Thoracic aorta (tissue), 2 donors: ENCODE measurements around the gene USP4. TPM values are rescaled to one million over a fixed set of nuclear protein-coding genes. Genes with fewer than 3 reads are reported as not detected.

ENCODE experiments used
- ATAC-seq: fragments of 150-250 bp; one replicate; pipeline ENCODE4 v1.8.0; 2017; ENCODE audit warnings: low read depth; ENCODE audit not compliant: insufficient number of reproducible peaks, low FRiP score
- DNase-seq: peaks from one replicate; pipeline ENCODE4 v3.0.0-alpha.2; 2020; ENCODE audit warnings: low spot score
- H3K27ac ChIP-seq, 2 donors: fragments of 200-600 bp; sonication (generic); 1 replicate in 1 of 2; 2 replicates in 1 of 2; pipeline ENCODE4 v1.5.1; 2016; ENCODE audit warnings: mild to moderate bottlenecking in 2 of 2, moderate library complexity in 2 of 2
- H3K27me3 ChIP-seq: fragments of 200-600 bp; sonication (generic); replicated peaks from 2 replicates; pipeline ENCODE4 v1.6.0; 2016; ENCODE audit warnings: mild to moderate bottlenecking; ENCODE audit not compliant: insufficient read depth
- H3K36me3 ChIP-seq: fragments of 200-600 bp; sonication (generic); one replicate; pipeline ENCODE4 v1.5.1; 2016
- H3K4me1 ChIP-seq, 2 donors: fragments of 200-600 bp; sonication (generic); 1 replicate in 1 of 2; 2 replicates in 1 of 2; pipeline versions ENCODE4 v1.5.1 to v1.6.0; 2016; ENCODE audit warnings: low read depth in 2 of 2, mild to moderate bottlenecking in 1 of 2; ENCODE audit not compliant: control insufficient read depth in 1 of 2
- H3K4me3 ChIP-seq: fragments of 200-600 bp; sonication (generic); 2 replicates; pipeline ENCODE4 v1.5.1; 2016; ENCODE audit warnings: mild to moderate bottlenecking
- H3K9me3 ChIP-seq: fragments of 200-600 bp; sonication (generic); 2 replicates; pipeline ENCODE4 v1.5.1; 2016
- total RNA-seq, 2 donors: library from RNA; depleted of rRNA; stranded (reverse); fragments of >200 nt; gene quantifications; one replicate each; pipeline versions ENCODE4 v1.1.0 to v1.2.3, GENCODE V29; 2016
- TF ChIP-seq, protein P1 (sequence below): fragments of 200-600 bp; sonication (generic); IDR thresholded peaks from one replicate; pipeline ENCODE4 v1.5.1; 2019; ENCODE audit warnings: antibody characterized with exemption

USP4 gene
- total RNA-seq, 2 donors from 2014 or later = 41.2 to 74.1 TPM

GRCh38 chr3:49277383-49277775, 62.5 kb downstream of the USP4 start:
- DNase-seq (no peak), ATAC-seq (no peak)
- TF ChIP-seq, protein P1, sequence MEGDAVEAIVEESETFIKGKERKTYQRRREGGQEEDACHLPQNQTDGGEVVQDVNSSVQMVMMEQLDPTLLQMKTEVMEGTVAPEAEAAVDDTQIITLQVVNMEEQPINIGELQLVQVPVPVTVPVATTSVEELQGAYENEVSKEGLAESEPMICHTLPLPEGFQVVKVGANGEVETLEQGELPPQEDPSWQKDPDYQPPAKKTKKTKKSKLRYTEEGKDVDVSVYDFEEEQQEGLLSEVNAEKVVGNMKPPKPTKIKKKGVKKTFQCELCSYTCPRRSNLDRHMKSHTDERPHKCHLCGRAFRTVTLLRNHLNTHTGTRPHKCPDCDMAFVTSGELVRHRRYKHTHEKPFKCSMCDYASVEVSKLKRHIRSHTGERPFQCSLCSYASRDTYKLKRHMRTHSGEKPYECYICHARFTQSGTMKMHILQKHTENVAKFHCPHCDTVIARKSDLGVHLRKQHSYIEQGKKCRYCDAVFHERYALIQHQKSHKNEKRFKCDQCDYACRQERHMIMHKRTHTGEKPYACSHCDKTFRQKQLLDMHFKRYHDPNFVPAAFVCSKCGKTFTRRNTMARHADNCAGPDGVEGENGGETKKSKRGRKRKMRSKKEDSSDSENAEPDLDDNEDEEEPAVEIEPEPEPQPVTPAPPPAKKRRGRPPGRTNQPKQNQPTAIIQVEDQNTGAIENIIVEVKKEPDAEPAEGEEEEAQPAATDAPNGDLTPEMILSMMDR = no peak
- Histone ChIP-seq H3K9me3 (no peaks in the 10 kb centered on the region), H3K36me3 (peaks cover 8% of the 10 kb centered on the region), H3K27ac (peak overlapping the region; percentile 87 to 96), H3K4me1 (peaks cover 9 to 33% of the 10 kb centered on the region in 2 donors), H3K4me3 (peak overlapping the region; percentile 77), H3K27me3 (no peaks in the 10 kb centered on the region)

GRCh38 chr3:49276475-49277382, 63.1 kb downstream of the USP4 start, which contains the start of gene C3orf62:
Gene C3orf62 (minus strand): TSS chr3:49277232. CDS start chr3:49276872, 360 bp downstream.
- TF ChIP-seq, protein P1 = peak; percentile 1
- H3K27ac ChIP-seq = peak within 1 kb of the TSS; percentile 87 to 96
- ATAC-seq = peak; percentile 62
- H3K4me1 ChIP-seq = peaks cover 9 to 33% of the 10 kb centered on the region in 2 donors
- peak within 1 kb of the TSS; percentile 77 for H3K4me3 ChIP-seq
- H3K36me3 ChIP-seq = peaks cover 6% of the 10 kb centered on the region
- H3K27me3 ChIP-seq = no peaks in the 10 kb centered on the region
- no peaks in the 10 kb centered on the region for H3K9me3 ChIP-seq
- peak; percentile 71 for DNase-seq

DNA sequence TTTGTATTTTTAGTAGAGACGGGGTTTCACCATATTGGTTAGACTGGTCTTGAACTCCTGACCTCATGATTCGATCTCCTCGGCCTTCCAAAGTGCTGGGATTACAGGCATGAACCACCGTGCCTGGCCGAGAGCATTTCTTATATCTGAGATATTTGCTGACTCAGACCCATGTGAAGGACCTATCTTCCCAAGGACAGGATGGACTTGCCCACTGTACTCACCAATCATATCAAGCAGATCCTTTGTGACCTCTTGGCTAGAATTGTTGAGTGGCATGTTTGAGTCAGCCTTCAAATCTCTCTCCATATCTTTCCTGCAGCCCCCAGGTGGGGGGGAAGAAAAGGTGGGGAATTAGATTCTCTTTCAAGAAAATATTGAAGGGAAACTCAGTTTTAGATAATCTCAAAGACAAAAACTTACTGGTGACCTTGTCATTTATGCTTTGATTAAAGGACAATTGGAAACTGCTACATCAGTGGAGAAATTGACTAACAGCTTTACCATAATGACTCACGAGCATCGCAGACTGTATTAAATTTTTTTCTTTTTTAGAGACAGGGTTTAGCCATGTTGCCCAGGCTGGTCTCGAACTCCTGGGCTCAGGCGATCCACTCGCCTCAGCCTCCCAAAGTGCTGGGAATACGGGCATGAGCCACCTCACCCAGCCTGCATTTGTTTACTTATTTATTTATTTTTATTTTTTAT, 65.9 kb downstream of the USP4 start:
- Histone ChIP-seq H3K4me1 (peaks cover 9 to 31% of the 10 kb centered on the region in 2 donors), H3K4me3 (no peak overlapping the region), H3K27ac (no peak overlapping the region), H3K36me3 (no peaks in the 10 kb centered on the region), H3K27me3 (no peaks in the 10 kb centered on the region), H3K9me3 (no peaks in the 10 kb centered on the region)
- ATAC-seq (no peak), DNase-seq (no peak)
- TF ChIP-seq, protein P1 = no peak

GRCh38 chr3:49271047-49271446, 68.8 kb downstream of the USP4 start:
- ATAC-seq = no peak

More at GRCh38 chr3:49271047-49271446, 68.8 kb downstream of the USP4 start:
- Histone ChIP-seq H3K36me3 (no peaks in the 10 kb centered on the region), H3K4me3 (no peak overlapping the region), H3K9me3 (no peaks in the 10 kb centered on the region), H3K27me3 (no peaks in the 10 kb centered on the region), H3K27ac (no peak overlapping the region), H3K4me1 (peaks cover under 1 to 18% of the 10 kb centered on the region in 2 donors)
- TF ChIP-seq, protein P1 = no peak
- no peak for DNase-seq
